Stromal cell of bone marrow (primary cell): ENCODE results near the gene MOCS3.

Source experiments
- DNase-seq: peaks from one replicate; pipeline ENCODE4 v3.0.0-alpha.2; 2012; ENCODE audit warnings: low read depth

The MOCS3 gene

DNA sequence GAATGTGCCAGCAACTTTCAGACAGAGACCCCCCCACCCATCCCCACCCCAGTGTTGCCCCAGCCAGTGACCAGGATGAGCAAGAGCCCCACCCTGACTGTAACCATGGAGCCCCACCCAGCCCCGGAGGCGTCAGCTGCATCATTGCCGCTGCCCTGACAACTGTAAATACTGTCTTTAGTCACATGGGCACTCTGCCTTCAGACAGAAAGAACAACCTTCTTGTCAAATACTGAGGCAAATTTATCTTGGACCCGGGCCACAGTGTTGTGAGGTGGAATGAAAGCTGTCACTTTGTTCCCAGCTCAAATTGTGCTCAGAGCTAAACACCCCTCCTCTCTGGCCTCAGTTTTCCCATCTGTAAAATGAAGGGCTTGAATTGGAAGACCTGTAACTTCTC, 23.7 kb downstream of the MOCS3 start:
- DNase-seq: peak; percentile 82

DNA sequence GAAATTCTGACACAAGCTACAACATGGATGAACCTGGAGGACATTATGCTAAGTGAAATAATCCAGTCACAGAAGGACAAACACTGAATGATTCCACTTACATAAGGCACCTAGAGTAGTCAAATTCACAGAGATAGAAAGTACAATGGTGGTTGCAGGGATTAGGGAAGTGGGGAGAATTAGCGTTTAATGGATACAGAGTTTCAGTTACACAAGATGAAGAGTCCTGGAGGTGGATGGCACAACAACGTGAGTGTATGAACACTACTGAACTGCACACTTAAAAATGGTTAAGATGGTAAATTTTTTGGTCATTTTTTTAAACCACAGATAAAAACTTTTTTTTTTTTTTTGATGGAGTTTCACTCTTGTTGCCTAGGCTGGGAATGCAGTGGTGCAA, 24.7 kb downstream of the MOCS3 start:
- no peak for DNase-seq

DNA sequence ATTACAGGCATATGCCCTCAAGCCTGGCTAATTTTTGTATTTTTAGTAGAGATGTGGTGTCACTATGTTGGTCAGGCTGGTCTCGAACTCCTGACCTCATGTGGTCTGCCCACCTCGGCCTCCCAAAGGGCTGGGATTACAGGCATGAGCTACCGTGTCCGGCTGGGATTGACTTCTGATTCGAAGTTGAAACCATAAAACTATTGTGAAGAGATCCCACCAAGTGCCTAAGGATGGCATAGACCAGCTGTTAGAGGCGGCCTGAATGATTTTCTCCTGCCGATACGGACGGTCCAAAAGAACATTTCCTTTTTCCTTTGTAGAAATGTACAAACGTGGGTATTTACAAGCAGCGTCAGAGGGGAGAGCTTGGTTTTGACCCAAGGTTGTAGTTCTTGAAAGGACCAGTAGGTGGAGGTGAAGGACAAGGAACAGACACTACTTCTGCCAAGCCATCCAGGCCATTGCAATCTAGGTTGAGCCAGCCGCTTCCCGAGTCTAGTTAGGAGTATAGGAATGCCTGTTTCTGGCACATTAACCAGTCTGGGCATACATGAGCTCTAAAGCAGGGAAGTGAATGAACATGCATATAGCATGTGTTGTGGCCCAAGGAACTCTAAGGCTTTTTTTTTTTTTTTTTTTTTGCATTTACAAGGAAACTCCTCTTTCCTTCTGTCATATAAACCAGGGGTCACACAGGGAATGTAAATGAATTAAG, 29.0 kb downstream of the MOCS3 start:
- peak; percentile 77 for DNase-seq

DNA sequence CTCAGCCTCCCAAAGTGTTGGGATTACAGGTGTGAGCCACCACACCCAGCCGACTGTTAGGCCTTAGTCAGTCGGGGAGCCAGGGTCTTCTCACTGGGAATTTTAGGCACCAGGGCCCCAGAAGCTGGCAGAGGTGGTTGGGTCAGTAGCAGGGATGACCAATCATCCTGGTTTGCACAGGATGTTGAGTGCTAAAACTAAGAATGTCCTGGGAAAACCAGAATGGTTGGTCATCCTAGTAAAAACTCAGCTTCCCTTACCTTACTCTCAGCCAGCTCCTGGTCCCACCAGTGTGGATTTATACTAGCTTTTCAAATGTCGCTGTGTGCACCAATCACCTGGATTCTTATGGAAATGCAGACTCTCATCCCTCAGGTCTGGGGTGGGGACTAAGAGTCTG, 32.5 kb downstream of the MOCS3 start:
- DNase-seq: no peak

DNA sequence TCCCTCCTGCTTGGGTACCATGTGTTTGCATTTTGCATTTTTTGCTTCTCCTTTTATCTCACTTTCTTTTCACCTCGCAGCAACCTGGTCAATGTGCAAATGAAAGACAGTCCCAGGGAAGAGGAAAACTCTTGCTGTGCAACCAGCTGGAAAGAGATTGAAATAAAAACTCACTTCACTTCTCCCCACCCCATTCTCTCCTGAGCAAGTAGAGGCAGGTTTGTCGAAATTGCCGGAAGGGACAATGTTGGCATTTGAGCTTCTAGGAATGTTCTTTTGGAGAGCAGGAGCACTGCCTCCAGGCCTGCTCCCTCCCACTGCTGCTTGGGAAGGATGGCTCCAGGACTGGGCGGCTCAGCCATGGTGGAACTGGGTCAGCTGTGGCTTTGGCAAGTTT, 33.7 kb downstream of the MOCS3 start:
- no peak for DNase-seq

DNA sequence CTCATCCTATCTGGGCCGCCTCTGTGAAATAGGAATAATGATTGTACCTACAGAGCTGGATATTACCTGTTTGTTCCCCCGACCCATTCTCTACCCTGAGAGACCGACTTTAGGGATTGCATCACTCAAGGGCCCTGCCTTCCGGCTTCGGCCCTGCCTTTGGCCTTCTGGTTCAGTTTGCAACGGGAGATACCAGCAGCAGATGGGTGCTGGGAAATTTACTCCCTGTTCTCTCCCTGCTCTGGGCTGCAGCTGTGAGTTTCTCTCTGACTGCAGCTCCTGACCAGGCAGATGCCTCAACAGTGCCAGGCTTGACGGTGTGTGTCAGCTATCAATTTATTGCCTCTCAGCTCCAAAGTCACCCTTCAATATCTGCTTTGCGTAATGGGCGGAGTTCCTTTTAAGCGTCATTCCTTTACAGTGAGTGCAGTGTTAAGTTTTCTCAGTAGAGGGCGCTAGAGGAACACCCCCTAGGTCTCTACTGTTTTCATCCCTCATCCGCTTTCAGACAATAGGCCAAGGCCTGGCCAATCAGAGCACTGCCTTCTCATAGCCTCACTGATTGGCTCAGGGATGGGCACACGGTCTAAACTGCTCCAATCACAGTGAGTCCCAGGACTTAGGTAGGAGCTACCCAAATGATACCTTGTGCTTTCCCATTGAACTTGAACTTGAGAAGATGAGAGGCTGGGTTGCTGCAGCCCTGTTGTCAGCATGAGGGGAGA, 34.3 kb downstream of the MOCS3 start:
- peak; percentile 31 for DNase-seq

DNA sequence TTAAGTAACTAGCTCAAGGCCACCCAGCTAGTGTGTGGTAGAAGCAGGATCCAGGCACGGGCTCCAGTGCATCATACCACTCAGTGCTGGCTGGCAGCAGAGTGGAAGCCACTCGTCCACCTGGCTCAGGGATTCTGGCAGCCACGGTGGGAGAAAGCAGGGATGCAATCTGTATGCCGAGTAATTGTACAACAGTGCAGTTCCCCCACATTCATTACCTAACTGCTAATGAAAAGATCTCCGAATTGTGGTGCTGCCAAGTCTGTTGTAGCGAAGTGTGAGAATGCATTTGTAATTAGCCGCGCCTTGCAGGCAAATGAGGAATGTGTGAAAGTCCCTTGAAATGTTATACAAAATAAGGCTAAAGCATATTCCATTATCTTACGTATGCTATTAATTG, 35.3 kb downstream of the MOCS3 start:
- DNase-seq: no peak

DNA sequence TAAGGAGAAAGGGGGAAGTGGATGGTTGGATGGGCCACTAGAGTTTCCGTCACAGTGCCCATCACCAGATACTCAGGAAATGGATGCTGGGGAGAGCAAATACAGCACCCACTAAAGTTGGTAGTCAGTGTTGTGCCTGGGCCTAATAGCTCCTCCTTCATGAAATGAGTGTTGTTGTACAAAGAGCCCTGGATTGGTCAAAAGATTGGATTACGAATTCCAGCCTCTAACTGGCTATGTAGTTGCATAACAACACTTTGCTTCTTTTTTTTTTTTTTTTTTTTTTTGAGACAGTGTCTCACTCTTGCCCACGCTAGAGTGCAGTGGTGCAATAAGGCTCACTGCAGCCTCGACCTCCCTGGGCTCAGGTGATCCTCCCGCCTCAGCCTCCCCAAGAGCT, 36.9 kb downstream of the MOCS3 start:
- DNase-seq: peak; percentile 30

DNA sequence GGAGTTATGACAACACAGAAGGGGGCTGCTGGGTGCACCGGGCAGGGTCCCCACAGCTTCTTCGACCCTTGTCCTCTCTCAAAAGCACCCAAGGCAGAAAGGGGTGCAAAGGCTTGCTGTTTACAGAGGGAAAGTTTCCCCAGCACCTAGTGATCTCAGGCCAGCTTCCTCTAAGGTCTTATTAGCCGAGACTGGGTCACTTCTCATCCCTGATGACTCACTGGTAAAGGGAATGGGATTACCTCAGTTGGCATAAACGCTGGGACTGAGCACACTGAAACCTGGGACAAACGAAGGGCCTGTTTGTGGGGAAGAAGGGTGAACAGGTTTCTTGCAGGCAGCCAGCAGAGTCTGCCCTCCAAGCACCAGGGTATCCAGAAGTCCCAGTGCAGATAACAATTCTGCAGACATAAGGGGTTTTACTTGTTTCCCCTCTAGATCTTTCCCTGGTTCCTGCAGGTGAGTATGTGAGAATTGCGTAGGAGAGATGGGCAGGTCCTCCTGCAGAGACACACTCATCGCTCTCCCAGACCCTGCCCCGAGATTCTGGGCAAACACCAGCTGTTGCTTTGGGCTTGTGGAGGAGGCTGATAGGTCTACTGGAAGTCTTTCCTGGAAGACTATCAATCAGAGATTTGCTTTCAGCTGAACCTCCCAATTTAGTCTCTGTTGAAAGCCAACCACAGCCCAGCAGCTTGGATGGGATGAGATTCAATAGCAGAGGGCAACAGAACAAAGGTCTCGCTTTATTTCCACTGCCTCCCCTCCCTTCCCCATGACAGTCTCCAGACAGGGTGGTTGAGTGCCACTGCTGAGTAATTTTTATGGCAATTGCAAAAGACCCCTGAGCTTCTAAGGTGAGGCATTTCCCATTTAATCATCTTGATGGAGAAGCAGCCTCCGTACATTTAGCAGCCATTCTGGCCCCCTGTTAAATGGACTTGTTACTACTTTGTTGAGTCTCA, 38.6 kb downstream of the MOCS3 start:
- no peak for DNase-seq

DNA sequence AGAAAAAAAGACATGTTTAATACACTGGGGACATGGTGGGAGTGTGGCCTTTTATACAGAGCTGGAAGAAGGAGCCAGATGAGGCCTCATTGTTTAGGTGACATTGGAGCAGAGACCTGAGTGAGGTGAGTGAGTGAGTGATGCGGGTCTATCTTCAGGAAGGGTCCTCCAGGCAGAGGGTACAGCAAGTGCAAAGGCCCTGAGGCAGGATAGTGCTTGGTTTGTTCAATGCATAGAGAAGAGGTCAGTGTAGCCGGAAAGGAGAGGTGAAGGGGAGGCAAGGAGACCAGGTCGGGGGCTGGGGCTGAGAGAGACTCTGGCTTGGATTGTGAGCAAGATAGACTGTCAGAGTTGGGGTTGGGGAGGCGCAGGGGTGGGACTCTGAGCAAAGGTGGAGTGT, 40.7 kb downstream of the MOCS3 start:
- no peak for DNase-seq

DNA sequence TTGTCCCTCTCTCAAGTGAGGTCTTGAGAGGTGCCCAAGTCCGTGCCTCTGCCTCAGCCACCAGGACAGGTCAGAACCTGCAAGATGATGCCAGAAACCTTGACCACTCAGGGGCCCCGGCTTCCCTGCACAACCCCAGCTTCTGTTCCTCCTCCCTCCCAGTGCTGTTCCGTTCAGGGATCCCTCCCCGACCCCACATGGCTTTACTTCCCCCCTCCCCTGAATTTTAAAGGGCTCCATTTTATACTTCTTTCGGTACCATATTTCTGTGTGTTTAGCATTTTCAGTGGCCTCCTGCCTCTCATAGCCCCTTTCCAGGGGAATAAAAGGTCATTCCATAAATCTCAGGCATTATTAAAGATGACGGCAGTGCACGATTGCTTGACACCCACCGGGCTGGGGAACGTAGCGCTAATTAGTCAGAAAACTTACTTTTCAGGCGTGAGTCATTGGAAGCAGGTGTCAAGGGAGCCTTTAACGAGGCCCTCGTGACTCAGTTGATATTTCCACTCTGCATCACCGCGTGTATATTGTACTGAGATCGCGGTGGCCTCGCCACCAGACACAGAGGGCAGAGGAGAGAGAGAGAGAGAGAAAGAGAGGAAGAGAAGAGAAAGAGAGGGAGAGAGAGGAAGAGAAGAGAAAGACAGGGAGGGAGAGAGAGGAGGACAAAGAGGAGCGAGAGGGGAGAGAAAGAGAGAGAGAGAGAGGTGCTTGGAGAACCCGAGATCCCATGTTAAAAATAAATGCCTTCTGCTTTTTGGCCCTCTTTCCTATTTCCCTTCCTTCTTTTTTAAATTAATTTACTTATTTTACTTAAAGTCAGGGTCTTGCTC, 43.0 kb downstream of the MOCS3 start:
- no peak for DNase-seq

DNA sequence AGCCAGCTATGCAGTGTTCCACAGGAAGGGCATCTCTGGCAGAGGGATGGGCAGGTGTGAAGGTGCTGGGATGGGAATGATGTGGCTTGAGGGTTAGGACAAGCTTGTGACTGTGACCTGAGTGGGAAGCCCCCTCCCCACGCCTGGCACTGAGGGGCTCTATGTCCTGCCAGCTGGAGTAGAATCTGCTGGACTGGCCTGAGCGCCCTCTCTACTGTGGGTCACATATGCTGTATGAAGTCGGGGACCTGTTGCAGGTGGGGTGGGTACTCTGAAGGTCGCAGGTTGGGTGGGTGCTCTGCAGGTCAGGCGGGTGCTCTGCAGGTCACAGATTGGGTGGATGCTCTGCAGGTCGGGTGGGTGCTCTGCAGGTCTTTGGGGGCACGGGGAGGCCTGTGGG, 44.0 kb downstream of the MOCS3 start:
- no peak for DNase-seq

DNA sequence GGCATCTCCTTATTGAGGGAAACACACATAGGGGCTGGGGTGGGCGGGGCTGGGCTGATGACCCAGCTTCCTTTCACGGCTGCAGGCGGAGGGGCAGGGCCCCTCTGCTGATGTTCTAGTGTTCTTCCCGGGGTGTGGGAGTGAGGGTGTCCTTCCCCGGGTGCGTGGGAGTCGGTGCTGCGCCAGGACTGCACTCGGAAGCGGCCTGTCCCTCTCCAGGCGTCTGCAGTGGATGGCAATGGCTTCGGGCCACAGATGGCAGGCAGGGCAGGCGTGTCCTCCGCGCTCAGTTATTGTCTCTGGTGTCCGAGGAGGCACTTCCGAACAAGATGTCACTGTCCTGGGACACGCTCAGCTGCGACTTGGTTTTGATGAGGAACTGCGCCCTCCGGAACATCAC, 45.1 kb downstream of the MOCS3 start:
- no peak for DNase-seq

DNA sequence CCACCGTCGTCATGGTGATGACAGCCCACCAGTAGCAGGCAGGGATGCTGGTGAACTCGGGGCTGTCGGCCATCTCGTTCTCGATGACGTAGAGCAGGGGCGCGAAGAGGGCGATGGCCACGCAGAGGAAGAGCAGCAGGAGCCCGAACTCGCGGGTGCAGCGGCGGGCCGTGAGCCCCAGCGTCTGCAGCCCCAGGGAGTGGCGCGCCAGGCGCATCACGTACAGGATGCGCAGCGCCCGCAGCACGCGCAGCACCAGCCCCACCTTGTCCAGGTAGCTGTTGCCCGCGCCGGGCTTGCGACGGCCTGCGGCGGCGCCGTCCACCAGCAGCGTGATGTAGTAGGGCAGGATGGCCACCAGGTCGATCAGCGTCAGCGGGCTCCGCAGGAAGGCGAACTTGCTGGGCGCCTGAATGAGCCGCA, 45.7 kb downstream of the MOCS3 start:
- no peak for DNase-seq

DNA sequence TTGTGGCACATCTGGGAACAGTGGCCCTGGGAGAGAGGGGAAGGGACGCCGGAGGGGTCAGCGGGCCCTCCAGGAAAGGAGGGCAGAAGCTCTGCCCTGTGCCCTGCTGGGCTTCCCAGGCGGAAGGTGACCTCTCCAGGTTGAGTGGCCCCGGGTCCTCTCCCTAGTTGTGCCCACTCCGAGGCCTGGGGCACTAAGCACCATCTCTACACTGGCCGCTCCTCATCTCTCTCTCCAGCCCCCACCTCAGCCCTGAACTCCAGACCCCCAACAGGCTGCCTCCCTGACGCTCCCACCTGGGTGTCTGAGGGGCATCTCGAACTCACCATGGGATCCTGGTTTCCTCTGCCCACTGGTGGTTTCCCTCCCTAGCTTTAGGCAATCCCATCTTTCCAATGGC, 46.2 kb downstream of the MOCS3 start:
- DNase-seq: no peak

DNA sequence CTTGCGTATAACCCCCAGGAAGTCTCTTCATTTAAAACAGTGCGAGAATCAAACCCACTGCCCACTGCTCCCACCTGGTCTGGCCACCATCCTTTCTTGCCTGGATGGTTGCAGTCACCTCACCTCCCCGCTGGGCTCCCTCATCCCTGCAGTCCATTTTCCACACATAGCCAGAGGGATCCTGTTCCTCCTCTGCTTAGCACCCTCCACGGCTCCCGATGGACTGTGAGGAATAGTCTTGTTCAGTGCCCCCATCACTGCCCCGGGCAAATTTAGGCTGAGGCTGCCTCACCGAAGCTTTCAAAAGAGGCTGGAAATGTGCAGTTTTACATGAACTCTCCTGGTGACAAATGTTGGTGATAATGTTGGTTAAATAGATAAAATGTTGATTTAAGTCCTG, 46.6 kb downstream of the MOCS3 start:
- DNase-seq: no peak

DNA sequence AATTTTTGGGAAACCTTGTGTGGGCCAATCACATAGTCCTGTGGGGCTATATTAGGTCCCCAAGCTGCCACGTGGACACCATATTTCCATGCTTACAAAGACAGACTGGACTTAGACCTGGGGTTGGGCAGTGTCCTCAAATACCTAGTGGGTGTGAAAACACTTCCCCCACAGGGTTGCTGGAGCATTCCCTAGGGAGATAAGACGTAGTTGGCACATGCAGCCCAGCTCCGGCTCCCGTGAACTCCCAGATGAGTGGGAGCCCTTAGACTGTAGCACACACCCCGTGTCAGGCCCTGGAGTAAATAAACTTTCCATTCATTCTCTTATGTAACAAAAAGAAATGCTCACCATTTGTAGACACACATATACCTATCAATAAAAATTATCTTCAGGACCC, 50.1 kb downstream of the MOCS3 start:
- DNase-seq: no peak

DNA sequence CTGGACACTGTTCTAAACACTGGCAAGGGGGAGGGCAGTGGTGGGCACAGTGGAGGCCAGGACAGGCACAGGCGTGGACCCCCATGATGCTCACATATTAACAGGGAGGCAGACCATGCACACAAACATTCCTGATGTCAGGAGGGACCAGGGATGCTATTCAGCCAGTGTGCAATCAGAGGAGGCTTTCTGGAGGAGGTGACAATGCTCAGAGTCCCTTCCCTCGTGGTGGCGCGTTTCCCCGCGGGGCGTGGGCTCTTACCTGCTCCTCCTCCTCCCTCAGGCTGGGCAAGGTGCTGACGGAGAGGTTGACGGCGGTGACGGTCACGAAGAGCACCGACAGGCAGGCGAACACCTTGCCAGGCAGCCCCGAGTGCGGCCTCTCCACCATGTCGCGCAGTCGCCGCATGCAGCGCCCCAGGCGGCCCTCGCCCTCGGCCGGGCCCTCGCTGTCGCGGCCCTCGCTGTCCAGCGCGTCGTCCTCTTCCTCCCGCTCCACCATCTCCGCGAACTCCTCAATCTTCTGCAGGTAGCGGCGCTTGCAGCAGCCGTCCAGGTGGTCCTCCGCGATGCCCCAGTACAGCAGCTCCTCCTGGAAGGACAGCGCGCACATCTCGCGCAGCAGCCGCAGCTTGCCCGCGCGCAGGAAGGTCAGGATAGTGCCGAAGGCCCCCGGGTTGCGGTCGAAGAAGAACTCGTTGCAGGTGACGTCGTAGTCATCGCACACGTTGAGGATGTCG, 50.9 kb downstream of the MOCS3 start:
- no peak for DNase-seq

DNA sequence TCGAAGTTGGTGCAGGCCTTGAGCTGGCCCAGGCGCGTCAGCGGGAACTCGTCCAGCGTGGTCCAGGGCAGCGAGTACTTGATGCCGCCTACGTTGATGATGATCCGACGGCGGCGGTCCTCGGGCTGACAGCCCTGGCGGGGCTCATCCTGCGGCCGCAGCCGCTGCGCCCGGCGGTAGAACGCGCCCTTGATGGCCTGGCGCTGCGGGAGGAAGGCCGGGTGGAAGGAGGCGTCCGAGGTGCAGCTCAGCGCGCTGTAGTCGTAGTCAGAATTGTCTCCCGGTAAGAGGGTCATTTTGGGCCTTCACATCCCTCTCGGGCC, 51.4 kb downstream of the MOCS3 start:
- DNase-seq: no peak

DNA sequence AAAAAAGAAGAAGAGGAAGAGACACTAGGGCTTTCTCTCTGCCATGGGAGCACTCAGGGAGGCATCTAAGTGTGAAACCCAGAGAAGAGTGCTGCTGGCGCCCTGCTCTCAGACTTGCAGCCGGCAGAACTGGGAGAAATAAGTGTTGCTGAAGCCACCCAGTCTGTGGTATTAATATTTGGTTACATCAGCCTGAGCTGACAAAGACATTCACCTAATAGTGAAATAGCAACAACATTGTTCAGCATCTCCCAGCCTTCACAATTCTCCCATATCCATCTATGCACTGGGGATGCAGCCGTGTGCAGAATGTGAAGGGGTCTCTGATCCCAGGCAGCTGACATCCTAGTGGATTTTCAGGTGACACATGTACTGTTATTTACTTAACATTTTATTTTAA, 52.3 kb downstream of the MOCS3 start:
- DNase-seq: no peak

DNA sequence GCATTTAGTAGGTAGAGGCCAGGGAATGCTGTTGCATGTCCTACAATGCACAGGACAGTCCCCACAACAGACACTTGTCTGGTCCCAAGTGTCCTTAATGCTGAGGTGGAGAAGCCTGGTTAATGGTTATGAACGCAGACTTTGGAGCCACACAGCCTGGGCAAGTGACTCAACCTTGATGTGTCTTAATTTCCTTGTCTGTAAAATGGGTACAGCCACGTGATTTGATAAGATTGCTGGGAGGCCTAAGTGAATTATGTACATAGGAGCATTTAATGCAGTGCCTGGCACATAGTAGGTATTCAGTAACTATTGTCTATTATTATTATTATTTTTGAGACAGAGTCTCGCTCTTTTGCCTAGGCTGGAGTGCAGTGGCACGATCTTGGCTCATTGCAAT, 52.9 kb downstream of the MOCS3 start:
- DNase-seq: no peak
